GM23338 (cell line): ENCODE results near the gene ST3GAL4. TPM values are rescaled to one million over a fixed set of nuclear protein-coding genes. Genes with fewer than 3 reads are reported as not detected.

ENCODE experiments used
- ATAC-seq: fragments of 200-7000 bp; cut with Tn5 transposase; 3 replicates; pipeline ENCODE4 v1.9.1; 2020
- DNase-seq: peaks from one replicate; pipeline ENCODE4 v3.0.0-alpha.2; 2015; ENCODE audit warnings: low spot score
- H2AFZ ChIP-seq: fragments of 200-600 bp; sonication (generic); 2 replicates; pipeline ENCODE4 v1.8.0; 2016; ENCODE audit warnings: antibody characterized with exemption, mild to moderate bottlenecking, moderate library complexity
- H3F3A ChIP-seq: fragments of 200-600 bp; sonication (generic); replicated peaks from 2 replicates; pipeline ENCODE4 v1.8.0; 2017; ENCODE audit warnings: antibody characterized with exemption, mixed run types, low read depth
- H3K27ac ChIP-seq: fragments of 200-600 bp; sonication (generic); 2 replicates; pipeline ENCODE4 v1.6.1; 2016; ENCODE audit warnings: low read depth
- H3K27me3 ChIP-seq: fragments of 200-600 bp; sonication (generic); 2 replicates; pipeline ENCODE4 v1.8.0; 2016; ENCODE audit warnings: mild to moderate bottlenecking, mixed run types, moderate library complexity; ENCODE audit not compliant: insufficient read depth
- H3K36me3 ChIP-seq: fragments of 200-600 bp; sonication (generic); 2 replicates; pipeline ENCODE4 v1.8.0; 2016; ENCODE audit warnings: mild to moderate bottlenecking; ENCODE audit not compliant: insufficient read depth
- H3K4me1 ChIP-seq: fragments of 200-600 bp; sonication (generic); 2 replicates; pipeline ENCODE4 v1.8.0; 2016; ENCODE audit warnings: mild to moderate bottlenecking, moderate library complexity; ENCODE audit not compliant: insufficient read depth
- H3K4me2 ChIP-seq: fragments of 200-600 bp; sonication (generic); 2 replicates; pipeline ENCODE4 v1.7.1; 2017; ENCODE audit warnings: mixed run types
- H3K4me3 ChIP-seq: fragments of 200-600 bp; sonication (generic); 2 replicates; pipeline ENCODE4 v1.6.1; 2016; ENCODE audit warnings: mixed run types
- H3K79me2 ChIP-seq: fragments of 200-600 bp; sonication (generic); replicated peaks from 2 replicates; pipeline ENCODE4 v1.8.0; 2017; ENCODE audit warnings: mild to moderate bottlenecking; ENCODE audit not compliant: insufficient read depth
- H3K9me2 ChIP-seq: fragments of 200-600 bp; sonication (generic); 2 replicates; pipeline ENCODE4 v1.8.0; 2017; ENCODE audit not compliant: insufficient read depth
- H4K20me1 ChIP-seq: fragments of 200-600 bp; sonication (generic); replicated peaks from 2 replicates; pipeline ENCODE4 v1.8.0; 2017; ENCODE audit warnings: mild to moderate bottlenecking; ENCODE audit not compliant: insufficient read depth
- H3K27ac Mint-ChIP-seq: 2 replicates; pipeline ENCODE4 v1.8.0; 2020; ENCODE audit warnings: inconsistent platforms, mild to moderate bottlenecking, moderate library complexity, mixed read lengths
- H3K27me3 Mint-ChIP-seq: 3 replicates; pipeline ENCODE4 v1.8.0; 2022; ENCODE audit warnings: low read depth, mild to moderate bottlenecking, moderate library complexity, mixed read lengths, inconsistent platforms; ENCODE audit not compliant: insufficient read depth, poor library complexity
- H3K36me3 Mint-ChIP-seq: 3 replicates; pipeline ENCODE4 v1.8.0; 2021; ENCODE audit warnings: low read depth, mild to moderate bottlenecking, inconsistent platforms, moderate library complexity, mixed read lengths
- H3K4me1 Mint-ChIP-seq: 3 replicates; pipeline ENCODE4 v1.8.0; 2020; ENCODE audit warnings: mild to moderate bottlenecking, inconsistent platforms, mixed read lengths
- H3K4me3 Mint-ChIP-seq: 3 replicates; pipeline ENCODE4 v1.8.0; 2021; ENCODE audit warnings: moderate library complexity, mild to moderate bottlenecking, inconsistent platforms, mixed read lengths
- H3K9me3 Mint-ChIP-seq: 3 replicates; pipeline ENCODE4 v1.8.0; 2020; ENCODE audit warnings: moderate library complexity, mild to moderate bottlenecking, inconsistent platforms, mixed read lengths
- EZH2 ChIP-seq: fragments of 200-600 bp; sonication (generic); IDR thresholded peaks from one replicate; pipeline ENCODE4 v1.8.0; 2017; ENCODE audit warnings: antibody characterized with exemption, mild to moderate bottlenecking, low read depth; ENCODE audit not compliant: unreplicated experiment
- EZH2phosphoT487 ChIP-seq: fragments of 200-600 bp; sonication (generic); IDR thresholded peaks from one replicate; pipeline ENCODE4 v1.8.1; 2018; ENCODE audit warnings: antibody characterized with exemption; ENCODE audit not compliant: unreplicated experiment
- JUNB ChIP-seq: IDR thresholded peaks from one replicate; pipeline ENCODE4 v1.6.1; 2016; ENCODE audit warnings: antibody characterized with exemption; ENCODE audit not compliant: unreplicated experiment
- NANOG ChIP-seq: IDR thresholded peaks from 2 replicates; pipeline ENCODE4 v1.6.1; 2016; ENCODE audit warnings: antibody characterized with exemption, borderline replicate concordance
- POLR2AphosphoS5 ChIP-seq: IDR thresholded peaks from 2 replicates; pipeline ENCODE4 v1.6.1; 2016; ENCODE audit warnings: antibody characterized with exemption, low read depth
- REST ChIP-seq: IDR thresholded peaks from one replicate; pipeline ENCODE4 v1.6.1; 2018; ENCODE audit warnings: antibody characterized with exemption; ENCODE audit not compliant: unreplicated experiment
- STAT1 ChIP-seq: IDR thresholded peaks from one replicate; pipeline ENCODE4 v1.6.1; 2016; ENCODE audit warnings: antibody characterized with exemption; ENCODE audit not compliant: unreplicated experiment
- ZNF114 ChIP-seq: fragments of 250-450 bp; sonication (Bioruptor Pico); IDR thresholded peaks from 2 replicates; pipeline ENCODE4 v1.5.0; 2020; ENCODE audit warnings: mild to moderate bottlenecking, moderate library complexity
- ZNF331 ChIP-seq: fragments of 250-450 bp; sonication (Bioruptor Pico); IDR thresholded peaks from 2 replicates; pipeline ENCODE4 v1.5.0; 2020; ENCODE audit warnings: low read depth, mild to moderate bottlenecking, moderate library complexity
- ZNF462 ChIP-seq: fragments of 250-450 bp; sonication (Bioruptor Pico); IDR thresholded peaks from 2 replicates; pipeline ENCODE4 v1.5.0; 2020; ENCODE audit warnings: mild to moderate bottlenecking, moderate library complexity
- polyA plus RNA-seq: library from polyadenylated mRNA; unstranded; fragments of >200 nt; fragmentation: Nextera tagmentation; extraction: Ambion mirVana; gene quantifications from 2 replicates; pipeline ENCODE4 v1.2.1, GENCODE V29; 2016
- total RNA-seq: library from RNA; depleted of rRNA; stranded (reverse); fragments of >200 nt; shearing (Covaris generic); gene quantifications from 2 replicates; pipeline ENCODE4 v1.2.3, GENCODE V29; 2014
- TF ChIP-seq, protein P1 (sequence below): IDR thresholded peaks from 2 replicates; pipeline ENCODE4 v1.6.1; 2016; ENCODE audit warnings: antibody characterized with exemption

Gene ST3GAL4
- total and polyA plus RNA-seq, 2 experiments from 2014 or later = 10.1 to 28.0 TPM

DNA sequence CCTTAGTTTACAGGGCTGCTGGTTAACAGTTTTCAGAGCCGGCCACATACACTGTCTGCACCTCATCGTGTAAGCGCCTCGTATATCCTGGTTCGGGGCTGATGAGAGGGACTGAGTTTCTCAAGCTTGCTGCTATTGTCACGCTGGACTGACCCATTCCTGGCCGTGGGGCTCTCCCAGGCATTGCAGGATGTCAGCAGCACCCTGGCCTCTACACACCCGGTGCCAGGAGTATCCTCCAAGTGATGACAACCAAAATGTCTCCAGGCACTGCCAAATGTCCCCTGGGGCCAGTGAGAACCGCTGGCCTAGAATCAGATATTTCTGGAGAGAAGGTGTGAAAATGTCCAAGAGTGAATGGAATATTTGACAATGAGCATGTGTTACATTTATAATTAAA lies 82.8 kb downstream of the ST3GAL4 start (continued):
- TF ChIP-seq ZNF462 (CRISPR knock-in tag) (no peak), REST (no peak), JUNB (no peak)

GRCh38 chr11:126438691-126439090 lies 83.2 kb downstream of the ST3GAL4 start:
- H3K36me3 ChIP-seq = no peaks in the 10 kb centered on the region
- H3K79me2 ChIP-seq = no peaks in the 10 kb centered on the region
- H4K20me1 ChIP-seq = no peaks in the 10 kb centered on the region
- H3K27me3 ChIP-seq = no peaks in the 10 kb centered on the region
- Mint-ChIP-seq H3K27ac (no peak overlapping the region), H3K4me3 (no peak overlapping the region), H3K9me3 (no peaks in the 10 kb centered on the region), H3K27me3 (peaks cover 10% of the 10 kb centered on the region), H3K4me1 (peaks cover 45% of the 10 kb centered on the region), H3K36me3 (no peaks in the 10 kb centered on the region)
- H3K4me3 ChIP-seq = no peak overlapping the region
- no peak overlapping the region for H2AFZ ChIP-seq
- no peak overlapping the region for H3K4me2 ChIP-seq
- DNase-seq = no peak
- H3K27ac ChIP-seq = no peak overlapping the region
- ATAC-seq = no peak
- no peaks in the 10 kb centered on the region for H3K9me2 ChIP-seq
- no peaks in the 10 kb centered on the region; the same call in 1 of the 2 replicates for H3F3A ChIP-seq
- H3K4me1 ChIP-seq = peaks cover 30% of the 10 kb centered on the region
- TF ChIP-seq, protein P1, sequence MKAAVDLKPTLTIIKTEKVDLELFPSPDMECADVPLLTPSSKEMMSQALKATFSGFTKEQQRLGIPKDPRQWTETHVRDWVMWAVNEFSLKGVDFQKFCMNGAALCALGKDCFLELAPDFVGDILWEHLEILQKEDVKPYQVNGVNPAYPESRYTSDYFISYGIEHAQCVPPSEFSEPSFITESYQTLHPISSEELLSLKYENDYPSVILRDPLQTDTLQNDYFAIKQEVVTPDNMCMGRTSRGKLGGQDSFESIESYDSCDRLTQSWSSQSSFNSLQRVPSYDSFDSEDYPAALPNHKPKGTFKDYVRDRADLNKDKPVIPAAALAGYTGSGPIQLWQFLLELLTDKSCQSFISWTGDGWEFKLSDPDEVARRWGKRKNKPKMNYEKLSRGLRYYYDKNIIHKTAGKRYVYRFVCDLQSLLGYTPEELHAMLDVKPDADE = no peak
- TF ChIP-seq EZH2 = no peak
- no peak for TF ChIP-seq POLR2AphosphoS5
- no peak for TF ChIP-seq STAT1
- no peak for TF ChIP-seq EZH2phosphoT487
- no peak for TF ChIP-seq JUNB
- TF ChIP-seq NANOG = no peak
- TF ChIP-seq ZNF331 (CRISPR knock-in tag) = no peak
- TF ChIP-seq ZNF114 (CRISPR knock-in tag) = no peak
